ENCODE data around the gene PNRC2. TPM values are rescaled to one million over a fixed set of nuclear protein-coding genes. Genes with fewer than 3 reads are reported as not detected.
A peak's percentile ranks its signal among the peaks of the same experiment; 100 is the strongest.

Gene PNRC2
- total and polyA plus RNA-seq, 2 of the 13 experiments (the other 11 are each of a cell fraction or from before 2014, with no cell fraction given), result 74.9 to 97.5 TPM

DNA sequence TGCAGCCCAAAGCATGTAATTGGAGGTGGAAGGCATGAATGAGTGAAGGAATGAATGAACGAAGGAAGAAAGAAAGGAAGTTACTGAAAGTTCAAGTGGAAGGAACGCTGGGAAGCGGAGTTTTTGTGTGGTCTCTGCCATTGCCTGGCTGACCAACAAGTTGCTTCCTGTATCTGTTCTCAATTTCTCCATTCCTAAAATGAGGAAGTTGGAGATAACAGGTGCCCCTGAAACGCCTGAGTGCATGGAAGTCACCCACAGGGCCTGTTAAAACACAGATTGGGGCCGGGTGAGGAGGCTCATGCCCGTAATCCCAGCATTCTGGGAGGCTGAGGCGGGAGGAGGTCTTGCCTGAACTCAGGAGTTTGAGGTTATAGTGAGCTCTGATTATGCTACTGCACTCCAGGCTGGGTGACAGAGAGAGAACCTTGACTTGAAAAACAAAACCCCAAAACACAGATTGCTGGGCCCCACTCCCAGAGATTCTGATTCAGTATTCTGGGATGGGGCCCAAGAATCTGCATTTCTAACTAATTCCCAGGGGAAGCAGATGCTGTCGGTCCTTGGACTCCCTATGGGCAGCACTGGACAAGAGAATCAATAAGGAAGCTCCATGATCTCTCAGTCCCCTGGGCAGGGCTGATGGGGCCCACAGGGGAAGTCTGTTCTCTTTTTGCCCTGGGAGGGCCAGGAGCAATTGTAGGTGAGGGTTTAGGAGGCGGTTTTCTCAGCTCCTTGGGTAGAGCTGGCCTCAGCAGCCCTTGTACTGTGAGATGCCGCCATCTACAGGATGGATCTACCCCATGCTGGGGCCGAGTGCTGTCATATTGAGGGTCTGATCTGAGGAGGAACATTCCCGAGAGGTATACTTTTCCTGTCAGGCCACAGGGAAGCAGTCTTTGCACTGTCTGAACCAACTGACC is 43.2 kb upstream of the PNRC2 start (continued):
- TF ChIP-seq, protein P1, sequence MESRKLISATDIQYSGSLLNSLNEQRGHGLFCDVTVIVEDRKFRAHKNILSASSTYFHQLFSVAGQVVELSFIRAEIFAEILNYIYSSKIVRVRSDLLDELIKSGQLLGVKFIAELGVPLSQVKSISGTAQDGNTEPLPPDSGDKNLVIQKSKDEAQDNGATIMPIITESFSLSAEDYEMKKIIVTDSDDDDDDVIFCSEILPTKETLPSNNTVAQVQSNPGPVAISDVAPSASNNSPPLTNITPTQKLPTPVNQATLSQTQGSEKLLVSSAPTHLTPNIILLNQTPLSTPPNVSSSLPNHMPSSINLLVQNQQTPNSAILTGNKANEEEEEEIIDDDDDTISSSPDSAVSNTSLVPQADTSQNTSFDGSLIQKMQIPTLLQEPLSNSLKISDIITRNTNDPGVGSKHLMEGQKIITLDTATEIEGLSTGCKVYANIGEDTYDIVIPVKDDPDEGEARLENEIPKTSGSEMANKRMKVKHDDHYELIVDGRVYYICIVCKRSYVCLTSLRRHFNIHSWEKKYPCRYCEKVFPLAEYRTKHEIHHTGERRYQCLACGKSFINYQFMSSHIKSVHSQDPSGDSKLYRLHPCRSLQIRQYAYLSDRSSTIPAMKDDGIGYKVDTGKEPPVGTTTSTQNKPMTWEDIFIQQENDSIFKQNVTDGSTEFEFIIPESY (CRISPR knock-in tag; IDR thresholded peaks at IDR 0.05), result 0 out of 2 replicates have a peak, but pooled peaks have one; percentile 11
- TF ChIP-seq IRF2 (CRISPR knock-in tag; IDR thresholded peaks at IDR 0.05), result 0 out of 2 replicates have a peak, but pooled peaks have one; percentile 33
- no peak for TF ChIP-seq SOX6 (IDR thresholded peaks at IDR 0.05)
- no peak for TF ChIP-seq SOX6 (CRISPR knock-in tag; IDR thresholded peaks at IDR 0.05)
- TF ChIP-seq NCOR1 (IDR thresholded peaks at IDR 0.05; ENCODE audit: borderline replicate concordance, low read length), result no peak
- no peak for TF ChIP-seq NFYC (CRISPR knock-in tag; IDR thresholded peaks at IDR 0.05)
- TF ChIP-seq CBX2 (IDR thresholded peaks at IDR 0.05; ENCODE audit: low read depth, low read length), result no peak
- TF ChIP-seq CBX2 (CRISPR knock-in tag; IDR thresholded peaks at IDR 0.05; ENCODE audit: low read depth), result no peak
- TF ChIP-seq ZNF350 (CRISPR knock-in tag; IDR thresholded peaks at IDR 0.05; ENCODE audit: borderline replicate concordance, low read depth), result peak; percentile 20; the same call in 1 of the 2 replicates
- TF ChIP-seq MAFK (conservative IDR thresholded peaks at IDR 0.05 in 1 of 2, IDR thresholded peaks at IDR 0.05 in 1 of 2; ENCODE audit: low read length in 2 of 2), result no peak
- TF ChIP-seq, protein P2, sequence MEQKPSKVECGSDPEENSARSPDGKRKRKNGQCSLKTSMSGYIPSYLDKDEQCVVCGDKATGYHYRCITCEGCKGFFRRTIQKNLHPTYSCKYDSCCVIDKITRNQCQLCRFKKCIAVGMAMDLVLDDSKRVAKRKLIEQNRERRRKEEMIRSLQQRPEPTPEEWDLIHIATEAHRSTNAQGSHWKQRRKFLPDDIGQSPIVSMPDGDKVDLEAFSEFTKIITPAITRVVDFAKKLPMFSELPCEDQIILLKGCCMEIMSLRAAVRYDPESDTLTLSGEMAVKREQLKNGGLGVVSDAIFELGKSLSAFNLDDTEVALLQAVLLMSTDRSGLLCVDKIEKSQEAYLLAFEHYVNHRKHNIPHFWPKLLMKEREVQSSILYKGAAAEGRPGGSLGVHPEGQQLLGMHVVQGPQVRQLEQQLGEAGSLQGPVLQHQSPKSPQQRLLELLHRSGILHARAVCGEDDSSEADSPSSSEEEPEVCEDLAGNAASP (CRISPR knock-in tag; IDR thresholded peaks at IDR 0.05; ENCODE audit: borderline replicate concordance), result no peak
- TF ChIP-seq, protein P3, sequence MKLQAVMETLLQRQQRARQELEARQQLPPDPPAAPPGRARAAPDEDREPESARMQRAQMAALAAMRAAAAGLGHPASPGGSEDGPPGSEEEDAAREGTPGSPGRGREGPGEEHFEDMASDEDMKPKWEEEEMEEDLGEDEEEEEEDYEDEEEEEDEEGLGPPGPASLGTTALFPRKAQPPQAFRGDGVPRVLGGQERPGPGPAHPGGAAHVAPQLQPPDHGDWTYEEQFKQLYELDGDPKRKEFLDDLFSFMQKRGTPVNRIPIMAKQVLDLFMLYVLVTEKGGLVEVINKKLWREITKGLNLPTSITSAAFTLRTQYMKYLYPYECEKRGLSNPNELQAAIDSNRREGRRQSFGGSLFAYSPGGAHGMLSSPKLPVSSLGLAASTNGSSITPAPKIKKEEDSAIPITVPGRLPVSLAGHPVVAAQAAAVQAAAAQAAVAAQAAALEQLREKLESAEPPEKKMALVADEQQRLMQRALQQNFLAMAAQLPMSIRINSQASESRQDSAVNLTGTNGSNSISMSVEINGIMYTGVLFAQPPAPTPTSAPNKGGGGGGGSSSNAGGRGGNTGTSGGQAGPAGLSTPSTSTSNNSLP (IDR thresholded peaks at IDR 0.05; ENCODE audit: low read depth, low read length), result 0 out of 2 replicates have a peak, but pooled peaks have one; percentile 18
- peak; percentile 41; the same call in 1 of the 2 replicates for TF ChIP-seq ZNF788 (CRISPR knock-in tag; IDR thresholded peaks at IDR 0.05; ENCODE audit: borderline replicate concordance)
- no peak for TF ChIP-seq MIER2 (CRISPR knock-in tag; IDR thresholded peaks at IDR 0.05)
- TF ChIP-seq GATAD1 (CRISPR knock-in tag; IDR thresholded peaks at IDR 0.05), result peak; percentile 55
- TF ChIP-seq, protein P4, sequence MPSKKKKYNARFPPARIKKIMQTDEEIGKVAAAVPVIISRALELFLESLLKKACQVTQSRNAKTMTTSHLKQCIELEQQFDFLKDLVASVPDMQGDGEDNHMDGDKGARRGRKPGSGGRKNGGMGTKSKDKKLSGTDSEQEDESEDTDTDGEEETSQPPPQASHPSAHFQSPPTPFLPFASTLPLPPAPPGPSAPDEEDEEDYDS (CRISPR knock-in tag; IDR thresholded peaks at IDR 0.05), result no peak
- 0 out of 2 replicates have a peak, but pooled peaks have one; percentile 14 for TF ChIP-seq ZBTB38 (CRISPR knock-in tag; IDR thresholded peaks at IDR 0.05)
- TF ChIP-seq BHLHE40 (IDR thresholded peaks at IDR 0.05; ENCODE audit: low read length), result 0 out of 2 replicates have a peak, but pooled peaks have one; percentile 38
- TF ChIP-seq, protein P5, sequence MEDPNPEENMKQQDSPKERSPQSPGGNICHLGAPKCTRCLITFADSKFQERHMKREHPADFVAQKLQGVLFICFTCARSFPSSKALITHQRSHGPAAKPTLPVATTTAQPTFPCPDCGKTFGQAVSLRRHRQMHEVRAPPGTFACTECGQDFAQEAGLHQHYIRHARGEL (CRISPR knock-in tag; IDR thresholded peaks at IDR 0.05), result no peak
- TF ChIP-seq ERF (CRISPR knock-in tag; IDR thresholded peaks at IDR 0.05), result peak; percentile 21; the same call in 1 of the 2 replicates
- TF ChIP-seq, protein P6, sequence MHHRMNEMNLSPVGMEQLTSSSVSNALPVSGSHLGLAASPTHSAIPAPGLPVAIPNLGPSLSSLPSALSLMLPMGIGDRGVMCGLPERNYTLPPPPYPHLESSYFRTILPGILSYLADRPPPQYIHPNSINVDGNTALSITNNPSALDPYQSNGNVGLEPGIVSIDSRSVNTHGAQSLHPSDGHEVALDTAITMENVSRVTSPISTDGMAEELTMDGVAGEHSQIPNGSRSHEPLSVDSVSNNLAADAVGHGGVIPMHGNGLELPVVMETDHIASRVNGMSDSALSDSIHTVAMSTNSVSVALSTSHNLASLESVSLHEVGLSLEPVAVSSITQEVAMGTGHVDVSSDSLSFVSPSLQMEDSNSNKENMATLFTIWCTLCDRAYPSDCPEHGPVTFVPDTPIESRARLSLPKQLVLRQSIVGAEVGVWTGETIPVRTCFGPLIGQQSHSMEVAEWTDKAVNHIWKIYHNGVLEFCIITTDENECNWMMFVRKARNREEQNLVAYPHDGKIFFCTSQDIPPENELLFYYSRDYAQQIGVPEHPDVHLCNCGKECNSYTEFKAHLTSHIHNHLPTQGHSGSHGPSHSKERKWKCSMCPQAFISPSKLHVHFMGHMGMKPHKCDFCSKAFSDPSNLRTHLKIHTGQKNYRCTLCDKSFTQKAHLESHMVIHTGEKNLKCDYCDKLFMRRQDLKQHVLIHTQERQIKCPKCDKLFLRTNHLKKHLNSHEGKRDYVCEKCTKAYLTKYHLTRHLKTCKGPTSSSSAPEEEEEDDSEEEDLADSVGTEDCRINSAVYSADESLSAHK (CRISPR knock-in tag; IDR thresholded peaks at IDR 0.05; ENCODE audit: borderline replicate concordance), result no peak
